NCI-H1436 (cell line): ENCODE results near the gene DMAC2.
A peak's percentile ranks its signal among the peaks of the same experiment; 100 is the strongest.
"Not testable (repeated sequence)": the region's sequence is repeated elsewhere in the genome, so short reads cannot be mapped to it uniquely, and the experiment has no call there.

Experiments used
- DNase-seq: peaks from one replicate; lab custom pipeline; 2025; lab: John Stamatoyannopoulos, UW

DMAC2 gene

GRCh38 chr19:41422456-41422855, 17.3 kb downstream of the DMAC2 start:
- no peak for DNase-seq

GRCh38 chr19:41421973-41422372, 17.7 kb downstream of the DMAC2 start:
- no peak for DNase-seq

- DNase-seq, result no peak
Measured at GRCh38 chr19:41421314-41421713, 18.4 kb downstream of the DMAC2 start.

- no peak for DNase-seq
Measured at GRCh38 chr19:41420101-41420880, 19.4 kb downstream of the DMAC2 start.

GRCh38 chr19:41416194-41416674, 23.5 kb downstream of the DMAC2 start:
- no peak for DNase-seq

- no peak for DNase-seq
Measured at GRCh38 chr19:41415154-41415571, 24.5 kb downstream of the DMAC2 start.

GRCh38 chr19:41414461-41414860, 25.3 kb downstream of the DMAC2 start:
- DNase-seq, result no peak

GRCh38 chr19:41413947-41414346, 25.8 kb downstream of the DMAC2 start:
- DNase-seq, result no peak

- DNase-seq, result no peak
Measured at GRCh38 chr19:41412953-41413352, 26.8 kb downstream of the DMAC2 start.

GRCh38 chr19:41411968-41412265, 27.8 kb downstream of the DMAC2 start:
- DNase-seq, result no peak

- DNase-seq, result no peak
Measured at GRCh38 chr19:41411100-41411967, 28.4 kb downstream of the DMAC2 start.

- no peak for DNase-seq
Measured at GRCh38 chr19:41410336-41411054, 29.2 kb downstream of the DMAC2 start.

GRCh38 chr19:41409288-41409687, 30.4 kb downstream of the DMAC2 start:
- DNase-seq, result no peak

GRCh38 chr19:41408846-41409245, 30.9 kb downstream of the DMAC2 start:
- DNase-seq, result not testable (repeated sequence)

- peak; percentile 21 for DNase-seq
Measured at GRCh38 chr19:41408256-41408655, 31.5 kb downstream of the DMAC2 start.

GRCh38 chr19:41407271-41407670, 32.4 kb downstream of the DMAC2 start:
- no peak for DNase-seq

- no peak for DNase-seq
Measured at GRCh38 chr19:41405776-41406175, 33.9 kb downstream of the DMAC2 start.

- DNase-seq, result no peak
Measured at GRCh38 chr19:41403181-41403970, 36.3 kb downstream of the DMAC2 start.

GRCh38 chr19:41402010-41402409, 37.7 kb downstream of the DMAC2 start:
- DNase-seq, result no peak

GRCh38 chr19:41401483-41401882, 38.2 kb downstream of the DMAC2 start:
- DNase-seq, result no peak

- DNase-seq, result no peak
Measured at GRCh38 chr19:41399525-41399924, 40.2 kb downstream of the DMAC2 start.

GRCh38 chr19:41399091-41399490, 40.6 kb downstream of the DMAC2 start:
- DNase-seq, result no peak
